ENCODE results near the gene SOX5.
"Not testable (repeated sequence)": the region's sequence is repeated elsewhere in the genome, so short reads cannot be mapped to it uniquely, and the experiment has no call there.

SOX5 gene

GRCh38 chr12:23503544-23503943, 445.9 kb downstream of the SOX5 start:
- no peak for DNase-seq (ENCODE audit: low read depth in 2 of 2)
- no peak overlapping the region for H3K4me3 ChIP-seq (replicated peaks in 1 of 2; ENCODE audit: low read depth in 2 of 2, low read length in 2 of 2)
- no peak for TF ChIP-seq CTCF (IDR thresholded peaks at IDR 0.05; ENCODE audit: low read depth, low read length)

GRCh38 chr12:23502259-23502658, 447.2 kb downstream of the SOX5 start:
- H3K4me3 ChIP-seq (replicated peaks in 1 of 2; ENCODE audit: low read depth in 2 of 2, low read length in 2 of 2): no peak overlapping the region
- TF ChIP-seq CTCF (IDR thresholded peaks at IDR 0.05; ENCODE audit: low read depth, low read length): no peak
- DNase-seq (ENCODE audit: low read depth in 2 of 2): no peak

- no peak for DNase-seq (ENCODE audit: low read depth in 2 of 2)
- no peak for TF ChIP-seq CTCF (IDR thresholded peaks at IDR 0.05; ENCODE audit: low read depth, low read length)
These were observed 454.0 kb downstream of the SOX5 start for GRCh38 chr12:23495472-23495871.

GRCh38 chr12:23493672-23494071, 455.8 kb downstream of the SOX5 start:
- no peak overlapping the region for H3K4me3 ChIP-seq (replicated peaks in 1 of 2; ENCODE audit: low read depth in 2 of 2, low read length in 2 of 2)
- no peak for TF ChIP-seq CTCF (IDR thresholded peaks at IDR 0.05; ENCODE audit: low read depth, low read length)
- no peak for DNase-seq (ENCODE audit: low read depth in 2 of 2)

More at GRCh38 chr12:23495472-23495871, 454.0 kb downstream of the SOX5 start:
- no peak overlapping the region for H3K4me3 ChIP-seq (replicated peaks in 1 of 2; ENCODE audit: low read depth in 2 of 2, low read length in 2 of 2)

- not testable (repeated sequence) for H3K4me3 ChIP-seq (replicated peaks in 1 of 2; ENCODE audit: low read depth in 2 of 2, low read length in 2 of 2); DNase-seq (ENCODE audit: low read depth in 2 of 2)
These were observed 458.4 kb downstream of the SOX5 start for GRCh38 chr12:23491029-23491428.

GRCh38 chr12:23488130-23488529, 461.3 kb downstream of the SOX5 start:
- no peak for TF ChIP-seq CTCF (IDR thresholded peaks at IDR 0.05; ENCODE audit: low read depth, low read length)
- DNase-seq (ENCODE audit: low read depth in 2 of 2): no peak
- no peak overlapping the region for H3K4me3 ChIP-seq (replicated peaks in 1 of 2; ENCODE audit: low read depth in 2 of 2, low read length in 2 of 2)

GRCh38 chr12:23484238-23484637, 465.2 kb downstream of the SOX5 start:
- DNase-seq (ENCODE audit: low read depth in 2 of 2): no peak
- no peak for TF ChIP-seq CTCF (IDR thresholded peaks at IDR 0.05; ENCODE audit: low read depth, low read length)
- H3K4me3 ChIP-seq (replicated peaks in 1 of 2; ENCODE audit: low read depth in 2 of 2, low read length in 2 of 2): no peak overlapping the region
